DOHH2 (cell line): Measurements from ENCODE around the gene SCAF1.

Experiments used
- H3F3A ChIP-seq: fragments of 200-600 bp; sonication (generic), shearing (Covaris generic); 2 replicates; pipeline ENCODE4 v1.6.0; 2016; ENCODE audit warnings: antibody characterized with exemption, mild to moderate bottlenecking; ENCODE audit not compliant: control insufficient read depth, insufficient read depth
- H3K27ac ChIP-seq: fragments of 200-600 bp; sonication (generic); 2 replicates; pipeline ENCODE4 v1.5.1; 2014; ENCODE audit warnings: low read depth, mild to moderate bottlenecking, low read length, moderate library complexity
- H3K27me3 ChIP-seq: fragments of 200-600 bp; sonication (generic); 2 replicates; pipeline ENCODE4 v1.6.1; 2014; ENCODE audit warnings: mild to moderate bottlenecking, low read length, mixed read lengths; ENCODE audit not compliant: control insufficient read depth
- H3K36me3 ChIP-seq: fragments of 200-600 bp; sonication (generic); 2 replicates; pipeline ENCODE4 v1.6.1; 2014; ENCODE audit warnings: mild to moderate bottlenecking, low read length, moderate library complexity, mixed read lengths; ENCODE audit not compliant: control insufficient read depth
- H3K4me1 ChIP-seq: fragments of 200-600 bp; sonication (generic); 2 replicates; pipeline ENCODE4 v1.6.1; 2014; ENCODE audit warnings: mild to moderate bottlenecking, low read length, mixed read lengths; ENCODE audit not compliant: control insufficient read depth
- H3K4me2 ChIP-seq: fragments of 200-600 bp; sonication (generic); 2 replicates; pipeline ENCODE4 v1.6.0; 2014; ENCODE audit warnings: mild to moderate bottlenecking, low read length, moderate library complexity
- H3K4me3 ChIP-seq: fragments of 200-600 bp; sonication (generic); 2 replicates; pipeline ENCODE4 v1.5.1; 2014; ENCODE audit warnings: mild to moderate bottlenecking, low read length, mixed read lengths
- H3K79me2 ChIP-seq: fragments of 200-600 bp; sonication (generic); 2 replicates; pipeline ENCODE4 v1.6.1; 2014; ENCODE audit warnings: mild to moderate bottlenecking, low read length, mixed read lengths; ENCODE audit not compliant: control insufficient read depth
- H3K9me2 ChIP-seq: fragments of 200-600 bp; sonication (generic); replicated peaks from 2 replicates; pipeline ENCODE4 v1.6.1; 2014; ENCODE audit warnings: mild to moderate bottlenecking, low read length, mixed read lengths; ENCODE audit not compliant: control insufficient read depth
- H3K9me3 ChIP-seq: fragments of 200-600 bp; sonication (generic); 2 replicates; pipeline ENCODE4 v1.6.1; 2014; ENCODE audit warnings: antibody characterized with exemption, low read length, mixed read lengths; ENCODE audit not compliant: control insufficient read depth, insufficient read depth
- H4K20me1 ChIP-seq: fragments of 200-600 bp; sonication (generic); 2 replicates; pipeline ENCODE4 v1.6.0; 2014; ENCODE audit warnings: low read depth, mild to moderate bottlenecking, antibody characterized with exemption, low read length, moderate library complexity; ENCODE audit not compliant: control insufficient read depth, insufficient read depth
- CTCF ChIP-seq: fragments of 200-600 bp; sonication (generic); IDR thresholded peaks from one replicate; pipeline ENCODE4 v1.5.1; 2014; ENCODE audit warnings: antibody characterized with exemption, mild to moderate bottlenecking, low read depth, low read length; ENCODE audit not compliant: poor library complexity, severe bottlenecking
- EZH2phosphoT487 ChIP-seq: fragments of 200-600 bp; sonication (generic); IDR thresholded peaks from 2 replicates; pipeline ENCODE4 v1.6.1; 2017; ENCODE audit warnings: borderline replicate concordance, mild to moderate bottlenecking, antibody characterized with exemption, low read length, moderate library complexity, mixed read lengths

The SCAF1 gene

GRCh38 chr19:49677231-49677900 is 35.4 kb downstream of the SCAF1 start, which contains the start of gene PRMT1:
TSS of gene PRMT1 (plus strand) at chr19:49677271. CDS start at chr19:49677281, 10 bp downstream.
- H3K4me3 ChIP-seq, result peak within 1 kb of the TSS; percentile 95
- H3K27me3 ChIP-seq, result no peaks in the 10 kb centered on the region
- H3K9me3 ChIP-seq, result no peaks in the 10 kb centered on the region
- peaks cover 64% of the 10 kb centered on the region for H3K4me1 ChIP-seq
- peaks cover 23% of the 10 kb centered on the region for H4K20me1 ChIP-seq
- H3K27ac ChIP-seq, result peak within 1 kb of the TSS; percentile 96
- H3K4me2 ChIP-seq, result peak within 1 kb of the TSS; percentile 99
- TF ChIP-seq CTCF (no peak), EZH2phosphoT487 (no peak)
- H3F3A ChIP-seq, result peaks cover 36% of the 10 kb centered on the region
- peaks cover 57% of the 10 kb centered on the region for H3K36me3 ChIP-seq
- no peaks in the 10 kb centered on the region for H3K9me2 ChIP-seq
- H3K79me2 ChIP-seq, result peaks cover 52% of the 10 kb centered on the region

GRCh38 chr19:49677901-49678674 is 36.1 kb downstream of the SCAF1 start:
- H3K79me2 ChIP-seq, result peaks cover 55% of the 10 kb centered on the region
- TF ChIP-seq EZH2phosphoT487, result no peak
- peak; percentile 86 for TF ChIP-seq CTCF
- peak overlapping the region; percentile 99 for H3K4me2 ChIP-seq
- peaks cover 57% of the 10 kb centered on the region for H3K4me1 ChIP-seq
- no peaks in the 10 kb centered on the region for H3K9me2 ChIP-seq
- H3K27ac ChIP-seq, result peak overlapping the region; percentile 84
- no peaks in the 10 kb centered on the region for H3K27me3 ChIP-seq
- no peaks in the 10 kb centered on the region for H3K9me3 ChIP-seq
- H4K20me1 ChIP-seq, result peaks cover 23% of the 10 kb centered on the region
- H3F3A ChIP-seq, result peaks cover 36% of the 10 kb centered on the region
- H3K36me3 ChIP-seq, result peaks cover 61% of the 10 kb centered on the region
- peak overlapping the region; percentile 95 for H3K4me3 ChIP-seq

GRCh38 chr19:49678985-49679770 is 37.2 kb downstream of the SCAF1 start:
- no peak for TF ChIP-seq CTCF
- TF ChIP-seq EZH2phosphoT487, result no peak
- Histone ChIP-seq H3K79me2 (peaks cover 58% of the 10 kb centered on the region), H3K4me1 (peaks cover 46% of the 10 kb centered on the region), H3K4me3 (peak overlapping the region; percentile 95), H3K4me2 (peak overlapping the region; percentile 99), H3K9me3 (no peaks in the 10 kb centered on the region), H4K20me1 (peaks cover 23% of the 10 kb centered on the region), H3F3A (peaks cover 27% of the 10 kb centered on the region), H3K27ac (peak overlapping the region; percentile 84; the same call in 1 of the 2 replicates), H3K36me3 (peaks cover 65% of the 10 kb centered on the region), H3K27me3 (no peaks in the 10 kb centered on the region), H3K9me2 (no peaks in the 10 kb centered on the region)
